Thyroid gland (tissue), 4 donors: ENCODE data around the gene SNORC. TPM values are rescaled to one million over a fixed set of nuclear protein-coding genes. Genes with fewer than 3 reads are reported as not detected.

ENCODE experiments used
- DNase-seq, 2 donors: peaks; one replicate each; pipeline ENCODE4 v3.0.0-alpha.2; 2019
- H3K27ac ChIP-seq, 3 donors: fragments of 200-600 bp; sonication (generic); 1 replicate in 2 of 3; 2 replicates in 1 of 3; pipeline ENCODE4 v1.5.1; 2016 to 2019; ENCODE audit warnings: mild to moderate bottlenecking in 1 of 3, moderate library complexity in 1 of 3
- H3K27me3 ChIP-seq: fragments of 200-600 bp; sonication (generic); one replicate; pipeline ENCODE4 v1.5.1; 2019
- H3K36me3 ChIP-seq, 2 donors: fragments of 200-600 bp; sonication (generic); one replicate each; pipeline ENCODE4 v1.5.1; 2016 to 2019
- H3K4me1 ChIP-seq, 2 donors: fragments of 200-600 bp; sonication (generic); one replicate each; pipeline ENCODE4 v1.5.1; 2017 to 2019
- H3K4me3 ChIP-seq, 3 donors: fragments of 200-600 bp; sonication (generic); replicated peaks in 1 of 3; 1 replicate in 2 of 3; 2 replicates in 1 of 3; pipeline ENCODE4 v1.5.1; 2016; ENCODE audit warnings: mild to moderate bottlenecking in 1 of 3
- H3K9me3 ChIP-seq: fragments of 200-600 bp; sonication (generic); one replicate; pipeline ENCODE4 v1.5.1; 2017
- POLR2A ChIP-seq, 2 donors: fragments of 450-650 bp; IDR thresholded peaks; one replicate each; pipeline ENCODE4 v1.6.1; 2017; ENCODE audit warnings: antibody characterized with exemption in 2 of 2, mild to moderate bottlenecking in 2 of 2, moderate library complexity in 1 of 2
- WGBS, 2 donors: methylation state at CpG; one replicate each; pipeline ENCODE4 v1.1.5; 2017; 5-methylcytosine and 5-hydroxymethylcytosine counted together
- intact Hi-C: fragments of 100-400 bp; cut with DNase I; formaldehyde crosslinking; loops from one replicate; pipeline ENCODE4 v1.15.1; 2023
- small RNA-seq: library from RNA; depleted of rRNA; stranded (forward); fragments of <200 nt; gene quantifications from one replicate; pipeline ENCODE3, GENCODE V24; 2016
- total RNA-seq, 4 donors: library from RNA; depleted of rRNA; stranded (reverse); fragments of >200 nt; gene quantifications; one replicate each; pipeline ENCODE4 v1.2.3, GENCODE V29; 2016
- TF ChIP-seq, protein P1 (sequence below), 6 experiments: fragments of 200-600 bp in 3 of 6; fragments of 450-650 bp in 3 of 6; sonication (generic) in 3 of 6; IDR thresholded peaks; one replicate each; pipeline ENCODE4 v1.5.1; 2016 to 2019; ENCODE audit warnings: antibody characterized with exemption in 6 of 6, mild to moderate bottlenecking in 2 of 6, inconsistent platforms in 1 of 6, moderate library complexity in 1 of 6

Gene SNORC
- total RNA-seq, 4 donors from 2014 or later, result 0.45 to 1.9 (median 0.79) TPM; not detected in 1

DNA sequence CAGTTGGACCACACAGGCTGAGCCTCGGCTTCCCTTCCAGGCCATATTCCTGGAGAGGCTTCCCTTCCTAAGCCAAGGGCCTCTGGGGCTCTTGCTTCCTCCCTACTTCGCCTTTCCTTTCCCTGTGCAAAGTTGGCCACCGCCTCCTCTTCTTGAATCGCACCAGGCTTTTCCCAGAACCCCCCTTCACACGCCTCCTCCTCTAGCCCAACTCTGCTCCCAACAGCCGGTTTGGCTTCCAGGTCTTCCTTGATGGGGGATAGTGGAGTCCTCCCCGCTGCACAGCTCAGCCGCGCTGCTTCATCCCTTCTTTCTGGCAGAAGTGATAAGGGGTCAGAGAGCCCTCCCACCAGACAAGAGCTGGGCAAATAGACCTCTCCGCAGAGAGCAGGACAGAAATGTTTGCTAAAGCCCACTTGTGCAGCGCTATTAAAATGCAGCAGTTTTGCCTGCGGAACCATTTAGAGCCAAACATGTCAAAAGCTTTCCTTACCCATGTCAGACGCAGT lies 56.4 kb downstream of the SNORC start:
- no peak for DNase-seq
- Histone ChIP-seq H3K27me3 (peaks cover 13% of the 10 kb centered on the region), H3K27ac (no peak overlapping the region), H3K4me1 (peaks cover 7 to 21% of the 10 kb centered on the region in 2 donors), H3K4me3 (peak overlapping the region in 1 of 3 donors; percentile 37), H3K36me3 (no peaks in the 10 kb centered on the region), H3K9me3 (no peaks in the 10 kb centered on the region)
- TF ChIP-seq, protein P1, sequence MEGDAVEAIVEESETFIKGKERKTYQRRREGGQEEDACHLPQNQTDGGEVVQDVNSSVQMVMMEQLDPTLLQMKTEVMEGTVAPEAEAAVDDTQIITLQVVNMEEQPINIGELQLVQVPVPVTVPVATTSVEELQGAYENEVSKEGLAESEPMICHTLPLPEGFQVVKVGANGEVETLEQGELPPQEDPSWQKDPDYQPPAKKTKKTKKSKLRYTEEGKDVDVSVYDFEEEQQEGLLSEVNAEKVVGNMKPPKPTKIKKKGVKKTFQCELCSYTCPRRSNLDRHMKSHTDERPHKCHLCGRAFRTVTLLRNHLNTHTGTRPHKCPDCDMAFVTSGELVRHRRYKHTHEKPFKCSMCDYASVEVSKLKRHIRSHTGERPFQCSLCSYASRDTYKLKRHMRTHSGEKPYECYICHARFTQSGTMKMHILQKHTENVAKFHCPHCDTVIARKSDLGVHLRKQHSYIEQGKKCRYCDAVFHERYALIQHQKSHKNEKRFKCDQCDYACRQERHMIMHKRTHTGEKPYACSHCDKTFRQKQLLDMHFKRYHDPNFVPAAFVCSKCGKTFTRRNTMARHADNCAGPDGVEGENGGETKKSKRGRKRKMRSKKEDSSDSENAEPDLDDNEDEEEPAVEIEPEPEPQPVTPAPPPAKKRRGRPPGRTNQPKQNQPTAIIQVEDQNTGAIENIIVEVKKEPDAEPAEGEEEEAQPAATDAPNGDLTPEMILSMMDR (IDR thresholded peaks at IDR 0.05), result no peak
- 10 to 26% methylated on average over 13 of the region's 13 CpGs for WGBS, 2 donors
- intact Hi-C loops, result no loop called here

DNA sequence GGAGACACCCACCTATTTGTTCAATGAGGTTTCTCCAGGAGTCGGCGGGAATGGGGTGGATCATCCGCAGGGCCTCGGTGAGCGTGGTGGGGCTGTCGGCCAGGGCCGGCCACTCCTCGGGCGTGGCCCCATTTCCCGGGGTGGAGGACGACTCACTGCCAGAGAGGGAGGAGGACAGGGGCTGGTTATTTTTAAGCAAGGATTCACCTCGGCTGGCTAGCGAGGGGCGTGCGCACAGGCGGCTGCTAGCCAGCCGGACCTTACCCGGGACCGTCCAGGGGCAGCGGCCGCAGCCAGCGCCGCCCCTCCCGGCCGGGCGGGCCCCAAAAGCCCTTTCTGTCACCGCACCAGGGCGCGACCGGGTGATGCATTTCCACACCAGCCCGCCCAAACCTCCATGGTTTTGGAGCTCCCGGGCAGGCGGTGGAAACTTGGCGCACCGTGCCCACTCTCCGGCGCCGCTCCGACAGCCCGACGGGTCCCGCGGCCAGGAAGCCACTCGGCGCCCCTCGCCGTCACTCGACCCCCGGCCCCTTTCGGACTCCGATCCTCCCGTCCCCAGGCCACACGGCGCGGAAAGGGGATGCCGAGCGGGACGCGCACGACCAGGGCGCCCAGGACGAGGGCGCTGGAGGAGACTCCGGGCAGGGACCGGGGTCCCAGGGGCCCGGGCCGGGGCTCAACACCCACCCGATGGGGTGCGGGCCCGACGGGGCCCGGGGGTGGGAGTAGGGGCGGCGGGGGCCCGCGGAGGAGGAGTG lies 57.1 kb downstream of the SNORC start:
- Histone ChIP-seq H3K36me3 (no peaks in the 10 kb centered on the region), H3K27me3 (peaks cover 13% of the 10 kb centered on the region), H3K4me3 (peak overlapping the region in 1 of 3 donors; percentile 37), H3K4me1 (peaks cover 7 to 21% of the 10 kb centered on the region in 2 donors), H3K27ac (no peak overlapping the region), H3K9me3 (no peaks in the 10 kb centered on the region)
- intact Hi-C loops, result no loop called here
- TF ChIP-seq, protein P1 (IDR thresholded peaks at IDR 0.05), result no peak
- TF ChIP-seq POLR2A (IDR thresholded peaks at IDR 0.05), result no peak
- no peak for DNase-seq
- 2 to 15% methylated on average over 5 to 25 of the region's 76 CpGs for WGBS, 2 donors

DNA sequence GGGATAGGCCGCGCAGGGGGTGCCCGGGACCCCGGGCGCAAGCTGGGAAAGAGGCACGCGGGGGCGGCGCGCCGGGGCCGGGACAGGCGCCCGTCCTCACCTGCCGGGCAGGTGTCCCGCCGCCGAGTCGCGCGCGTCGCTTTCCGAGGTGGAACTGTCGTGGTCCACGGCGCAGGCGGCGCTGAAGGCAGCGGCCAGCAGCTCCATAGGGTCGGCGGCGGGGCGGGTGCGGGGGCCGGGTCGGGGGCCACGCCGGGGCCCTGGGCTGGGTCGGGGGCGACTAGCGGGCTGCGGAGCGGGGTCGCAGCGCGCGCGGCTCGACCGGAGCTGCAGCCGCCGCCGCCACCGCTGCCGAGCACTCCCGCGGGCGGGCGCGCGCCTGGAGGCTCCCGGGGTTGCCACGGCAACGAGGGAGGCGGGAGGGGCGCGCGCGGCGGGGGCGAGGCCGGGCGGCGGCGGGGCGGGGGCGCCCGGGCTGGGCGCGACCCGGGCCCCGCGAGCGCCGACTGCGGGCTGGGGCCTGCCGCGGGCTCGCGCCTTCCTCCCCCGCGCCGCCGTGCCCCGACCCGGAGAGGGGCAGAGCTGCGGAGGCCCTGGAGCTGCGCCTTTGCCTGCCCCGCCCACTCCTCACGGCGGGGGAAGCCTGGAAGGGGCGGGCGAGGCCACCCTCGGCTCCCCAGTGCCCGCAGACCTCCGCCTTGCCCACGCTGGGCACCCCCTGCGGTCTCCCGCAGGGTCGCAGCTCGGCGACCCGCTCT lies 57.9 kb downstream of the SNORC start:
- WGBS, 2 donors, result no CpG with 5 or more reads among the region's 114 CpGs
- no peak for DNase-seq
- H3K4me1 ChIP-seq, result peaks cover 7 to 21% of the 10 kb centered on the region in 2 donors
- H3K9me3 ChIP-seq, result no peaks in the 10 kb centered on the region
- peaks cover 13% of the 10 kb centered on the region for H3K27me3 ChIP-seq
- peak overlapping the region in 1 of 3 donors; percentile 37 for H3K4me3 ChIP-seq
- H3K27ac ChIP-seq, result no peak overlapping the region
- H3K36me3 ChIP-seq, result no peaks in the 10 kb centered on the region
- TF ChIP-seq POLR2A (IDR thresholded peaks at IDR 0.05), result no peak
- TF ChIP-seq, protein P1 (IDR thresholded peaks at IDR 0.05), result no peak
- intact Hi-C loops, result no loop called here

Small RNA genes within 50 kb of the gene (small RNA-seq; reads per million reads assigned to genes)
- gene RF00019, result not detected

Other genes starting within 250 kb of the SNORC start
- 10 to 100 TPM in 3 of 4 donors, 1 to 10 TPM in 1; 6.9 to 17.5 (median 14.8) TPM for gene EFHD1, start 236.7 kb upstream of the SNORC start, total RNA-seq
- gene GIGYF2, start 172.9 kb upstream of the SNORC start, total RNA-seq, result 100 to 1,000 TPM in 2 of 4 donors, 10 to 100 TPM in 2; 88.7 to 138 (median 101) TPM
- 1 to 10 TPM in 2 of 4 donors, under 1 TPM in 2; 0.81 to 5.5 (median 2.6) TPM for gene KCNJ13, start 93.7 kb upstream of the SNORC start, total RNA-seq
- 1 to 10 TPM in 1 of 4 donors, under 1 TPM in 1, not detected in 2; 0.11 to 2.1 TPM for gene NGEF, start 143.0 kb downstream of the SNORC start, total RNA-seq
- not detected for gene NEU2, start 162.4 kb downstream of the SNORC start, total RNA-seq
- 10 to 100 TPM in 2 of 4 donors, 1 to 10 TPM in 2; 7.1 to 13.4 (median 10.5) TPM for gene INPP5D, start 190.1 kb downstream of the SNORC start, total RNA-seq